NCI-H2107 (cell line): ENCODE measurements around the gene STPG4.
"Not testable (repeated sequence)": the region's sequence is repeated elsewhere in the genome, so short reads cannot be mapped to it uniquely, and the experiment has no call there.

Experiments
- DNase-seq: peaks from one replicate; lab custom pipeline; 2025; lab: John Stamatoyannopoulos, UW

The STPG4 gene

GRCh38 chr2:47155091-47155876 is at the start of gene STPG4:
STPG4 (minus strand) TSS chr2:47155308; CDS start chr2:47155251, 57 bp downstream.
- DNase-seq, result no peak

GRCh38 chr2:47204691-47205090 is 49.6 kb upstream of the STPG4 start:
- DNase-seq, result no peak

GRCh38 chr2:47203995-47204394 is 48.9 kb upstream of the STPG4 start:
- DNase-seq, result no peak

- DNase-seq, result no peak
Observed at GRCh38 chr2:47201224-47201623, 46.1 kb upstream of the STPG4 start.

- DNase-seq, result no peak
Observed at GRCh38 chr2:47198985-47199451, 43.9 kb upstream of the STPG4 start.

- no peak for DNase-seq
Observed at GRCh38 chr2:47196499-47196898, 41.4 kb upstream of the STPG4 start.

- DNase-seq, result no peak
Observed at GRCh38 chr2:47196046-47196445, 40.9 kb upstream of the STPG4 start.

- no peak for DNase-seq
Observed at GRCh38 chr2:47195148-47195547, 40.0 kb upstream of the STPG4 start.

GRCh38 chr2:47194410-47194809 is 39.3 kb upstream of the STPG4 start:
- DNase-seq, result no peak

GRCh38 chr2:47193607-47194006 is 38.5 kb upstream of the STPG4 start:
- no peak for DNase-seq

- no peak for DNase-seq
Observed at GRCh38 chr2:47190188-47190881, 35.2 kb upstream of the STPG4 start.

- DNase-seq, result no peak
Observed at GRCh38 chr2:47189635-47190034, 34.5 kb upstream of the STPG4 start.

- no peak for DNase-seq
Observed at GRCh38 chr2:47187069-47187468, 32.0 kb upstream of the STPG4 start.

GRCh38 chr2:47186351-47186750 is 31.2 kb upstream of the STPG4 start:
- DNase-seq, result no peak

GRCh38 chr2:47185098-47185497 is 30.0 kb upstream of the STPG4 start:
- DNase-seq, result not testable (repeated sequence)

GRCh38 chr2:47181176-47181575 is 26.1 kb upstream of the STPG4 start:
- DNase-seq, result no peak

GRCh38 chr2:47180531-47180930 is 25.4 kb upstream of the STPG4 start:
- no peak for DNase-seq

GRCh38 chr2:47179388-47179787 is 24.3 kb upstream of the STPG4 start:
- DNase-seq, result no peak

GRCh38 chr2:47178341-47178740 is 23.2 kb upstream of the STPG4 start:
- DNase-seq, result no peak

GRCh38 chr2:47177043-47177565 is 22.0 kb upstream of the STPG4 start:
- DNase-seq, result no peak

- DNase-seq, result no peak
Observed at GRCh38 chr2:47174733-47175361, 19.7 kb upstream of the STPG4 start.

GRCh38 chr2:47173986-47174732 is 19.1 kb upstream of the STPG4 start:
- no peak for DNase-seq
